A673 (cell line): ENCODE results near the gene XPOT.

ENCODE experiments used
- CTCF ChIP-seq: fragments of 300-800, 200-600 bp; sonication (generic); conservative IDR thresholded peaks from 2 replicates; pipeline ENCODE4 v1.5.1; 2017; ENCODE audit warnings: low read depth, mild to moderate bottlenecking, antibody characterized with exemption, low read length, moderate library complexity, mixed read lengths
- EZH2 ChIP-seq: fragments of 200-600 bp; sonication (generic); IDR thresholded peaks from 2 replicates; pipeline ENCODE4 v1.6.1; 2017; ENCODE audit warnings: borderline replicate concordance, low read depth, mild to moderate bottlenecking, mixed read lengths, antibody characterized with exemption, low read length; ENCODE audit not compliant: poor library complexity, severe bottlenecking

GRCh38 chr12:64459394-64459891 is 55.3 kb downstream of the XPOT start:
- TF ChIP-seq CTCF (no peak), EZH2 (no peak)
